ENCODE measurements around the gene SLC12A9. TPM values are rescaled to one million over a fixed set of nuclear protein-coding genes. Genes with fewer than 3 reads are reported as not detected.
A peak's percentile ranks its signal among the peaks of the same experiment; 100 is the strongest.

SLC12A9 gene, protein sequence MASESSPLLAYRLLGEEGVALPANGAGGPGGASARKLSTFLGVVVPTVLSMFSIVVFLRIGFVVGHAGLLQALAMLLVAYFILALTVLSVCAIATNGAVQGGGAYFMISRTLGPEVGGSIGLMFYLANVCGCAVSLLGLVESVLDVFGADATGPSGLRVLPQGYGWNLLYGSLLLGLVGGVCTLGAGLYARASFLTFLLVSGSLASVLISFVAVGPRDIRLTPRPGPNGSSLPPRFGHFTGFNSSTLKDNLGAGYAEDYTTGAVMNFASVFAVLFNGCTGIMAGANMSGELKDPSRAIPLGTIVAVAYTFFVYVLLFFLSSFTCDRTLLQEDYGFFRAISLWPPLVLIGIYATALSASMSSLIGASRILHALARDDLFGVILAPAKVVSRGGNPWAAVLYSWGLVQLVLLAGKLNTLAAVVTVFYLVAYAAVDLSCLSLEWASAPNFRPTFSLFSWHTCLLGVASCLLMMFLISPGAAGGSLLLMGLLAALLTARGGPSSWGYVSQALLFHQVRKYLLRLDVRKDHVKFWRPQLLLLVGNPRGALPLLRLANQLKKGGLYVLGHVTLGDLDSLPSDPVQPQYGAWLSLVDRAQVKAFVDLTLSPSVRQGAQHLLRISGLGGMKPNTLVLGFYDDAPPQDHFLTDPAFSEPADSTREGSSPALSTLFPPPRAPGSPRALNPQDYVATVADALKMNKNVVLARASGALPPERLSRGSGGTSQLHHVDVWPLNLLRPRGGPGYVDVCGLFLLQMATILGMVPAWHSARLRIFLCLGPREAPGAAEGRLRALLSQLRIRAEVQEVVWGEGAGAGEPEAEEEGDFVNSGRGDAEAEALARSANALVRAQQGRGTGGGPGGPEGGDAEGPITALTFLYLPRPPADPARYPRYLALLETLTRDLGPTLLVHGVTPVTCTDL
- 10 to 100 TPM; 27.9 to 34.0 (median 33.5) TPM for total RNA-seq
- long read RNA-seq, donor 1, full-length matches to known transcripts = 7 of 36 reads
- long read RNA-seq, donor 1, partial matches to known transcripts = 8 of 36 reads
- long read RNA-seq, donor 1, other reads (novel, unspliced or antisense) = 21 of 36 reads
- long read RNA-seq, donor 2 = 0 reads

DNA sequence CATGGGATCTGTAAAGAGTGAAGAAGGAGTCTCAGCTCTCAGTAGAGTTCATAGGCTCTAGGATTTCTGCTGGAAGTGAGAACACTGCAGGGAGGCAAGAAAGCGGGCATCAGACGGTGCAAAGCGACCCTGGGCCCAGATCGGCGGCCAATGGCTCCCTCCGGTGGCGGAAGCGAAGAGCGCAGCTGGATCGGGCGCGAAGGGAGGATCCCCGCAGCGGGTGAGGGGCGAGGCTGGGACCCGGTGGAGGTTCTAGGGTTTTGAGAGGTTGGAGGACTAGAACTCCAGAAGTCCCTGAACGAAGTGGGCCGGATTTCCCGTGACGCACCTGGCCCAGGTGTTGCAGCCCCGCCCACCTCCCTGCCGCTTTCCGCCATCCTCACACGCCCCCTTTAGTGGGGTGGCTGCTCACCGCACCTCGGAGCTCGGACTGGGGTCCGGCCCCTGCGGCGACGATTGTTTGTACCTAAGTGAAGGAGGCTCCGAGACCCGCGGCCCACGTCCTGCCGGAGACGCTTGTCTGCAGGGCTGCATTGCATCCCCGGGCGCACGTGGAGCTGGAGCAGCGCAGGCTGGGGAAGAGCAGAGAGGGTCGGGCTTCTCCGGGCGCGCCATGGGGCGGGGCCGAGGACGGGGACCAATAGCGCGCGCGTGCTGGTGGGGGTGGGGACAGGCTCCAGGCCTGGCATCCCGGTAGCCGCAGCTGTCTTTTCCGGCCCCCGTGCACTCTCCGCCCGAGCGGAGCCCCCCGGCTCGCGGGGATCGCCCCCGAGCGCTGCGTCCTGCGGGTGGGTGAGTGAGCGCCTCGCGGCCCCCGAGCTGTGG lies at the start of gene SLC12A9:
Gene SLC12A9, plus strand, starts transcription at position 666 of the 825 bp plus-strand sequence. CDS start 1,485 bp downstream, outside the sequence.
- TF ChIP-seq, protein P1, sequence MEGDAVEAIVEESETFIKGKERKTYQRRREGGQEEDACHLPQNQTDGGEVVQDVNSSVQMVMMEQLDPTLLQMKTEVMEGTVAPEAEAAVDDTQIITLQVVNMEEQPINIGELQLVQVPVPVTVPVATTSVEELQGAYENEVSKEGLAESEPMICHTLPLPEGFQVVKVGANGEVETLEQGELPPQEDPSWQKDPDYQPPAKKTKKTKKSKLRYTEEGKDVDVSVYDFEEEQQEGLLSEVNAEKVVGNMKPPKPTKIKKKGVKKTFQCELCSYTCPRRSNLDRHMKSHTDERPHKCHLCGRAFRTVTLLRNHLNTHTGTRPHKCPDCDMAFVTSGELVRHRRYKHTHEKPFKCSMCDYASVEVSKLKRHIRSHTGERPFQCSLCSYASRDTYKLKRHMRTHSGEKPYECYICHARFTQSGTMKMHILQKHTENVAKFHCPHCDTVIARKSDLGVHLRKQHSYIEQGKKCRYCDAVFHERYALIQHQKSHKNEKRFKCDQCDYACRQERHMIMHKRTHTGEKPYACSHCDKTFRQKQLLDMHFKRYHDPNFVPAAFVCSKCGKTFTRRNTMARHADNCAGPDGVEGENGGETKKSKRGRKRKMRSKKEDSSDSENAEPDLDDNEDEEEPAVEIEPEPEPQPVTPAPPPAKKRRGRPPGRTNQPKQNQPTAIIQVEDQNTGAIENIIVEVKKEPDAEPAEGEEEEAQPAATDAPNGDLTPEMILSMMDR (IDR thresholded peaks at IDR 0.05) = peak; percentile 88
- H3K36me3 ChIP-seq (ENCODE audit: low read depth) = no peaks in the 10 kb centered on the region
- ATAC-seq (peak; percentile 99), DNase-seq (peak; percentile 94 to 95 (median 95))
- peak within 1 kb of the TSS; percentile 34 for H3K4me3 ChIP-seq
- H3K9me3 ChIP-seq = no peaks in the 10 kb centered on the region
- H3K4me1 ChIP-seq (ENCODE audit: low read depth) = peaks cover 17% of the 10 kb centered on the region
- intact Hi-C loops (cut with DNase I, micrococcal nuclease) = loop anchor here (5.0 to 10.0 kb wide), 2 partner anchors 50 to 57 kb away; no protein-coding TSS in a partner anchor

DNA sequence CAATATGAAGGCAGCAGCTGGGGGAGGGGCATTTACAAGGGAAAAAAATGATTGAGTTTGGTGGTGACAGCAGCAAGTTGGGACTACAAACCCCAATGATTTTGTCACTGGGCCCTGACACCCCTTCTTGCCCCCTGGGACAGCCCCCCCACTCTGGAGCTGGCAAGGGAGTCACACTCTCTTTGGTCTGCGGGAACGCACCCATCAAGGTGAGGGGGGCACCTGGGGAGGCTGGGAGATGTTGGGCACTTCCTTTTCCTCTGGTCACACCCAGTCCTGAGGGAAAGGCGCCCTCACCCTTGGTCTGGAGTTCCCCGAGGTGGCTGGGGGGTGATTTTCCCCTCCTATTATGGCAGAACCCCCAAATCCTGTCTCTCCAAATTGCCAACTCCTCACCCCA lies 49.6 kb upstream of the SLC12A9 start:
- intact Hi-C loops (cut with DNase I, micrococcal nuclease) = loop anchor here in 1 of 2 donors (5.0 kb wide), 1 partner anchor 49 kb away; the partner anchor contains the start of gene SLC12A9
- H3K9me3 ChIP-seq = no peaks in the 10 kb centered on the region
- no peaks in the 10 kb centered on the region for H3K36me3 ChIP-seq (ENCODE audit: low read depth)
- peak; percentile 49 for ATAC-seq
- DNase-seq = peak; percentile 37 to 72 (median 53)
- TF ChIP-seq, protein P1 (IDR thresholded peaks at IDR 0.05) = no peak
- H3K4me1 ChIP-seq (ENCODE audit: low read depth) = peaks cover 39% of the 10 kb centered on the region
- no peak overlapping the region for H3K4me3 ChIP-seq

DNA sequence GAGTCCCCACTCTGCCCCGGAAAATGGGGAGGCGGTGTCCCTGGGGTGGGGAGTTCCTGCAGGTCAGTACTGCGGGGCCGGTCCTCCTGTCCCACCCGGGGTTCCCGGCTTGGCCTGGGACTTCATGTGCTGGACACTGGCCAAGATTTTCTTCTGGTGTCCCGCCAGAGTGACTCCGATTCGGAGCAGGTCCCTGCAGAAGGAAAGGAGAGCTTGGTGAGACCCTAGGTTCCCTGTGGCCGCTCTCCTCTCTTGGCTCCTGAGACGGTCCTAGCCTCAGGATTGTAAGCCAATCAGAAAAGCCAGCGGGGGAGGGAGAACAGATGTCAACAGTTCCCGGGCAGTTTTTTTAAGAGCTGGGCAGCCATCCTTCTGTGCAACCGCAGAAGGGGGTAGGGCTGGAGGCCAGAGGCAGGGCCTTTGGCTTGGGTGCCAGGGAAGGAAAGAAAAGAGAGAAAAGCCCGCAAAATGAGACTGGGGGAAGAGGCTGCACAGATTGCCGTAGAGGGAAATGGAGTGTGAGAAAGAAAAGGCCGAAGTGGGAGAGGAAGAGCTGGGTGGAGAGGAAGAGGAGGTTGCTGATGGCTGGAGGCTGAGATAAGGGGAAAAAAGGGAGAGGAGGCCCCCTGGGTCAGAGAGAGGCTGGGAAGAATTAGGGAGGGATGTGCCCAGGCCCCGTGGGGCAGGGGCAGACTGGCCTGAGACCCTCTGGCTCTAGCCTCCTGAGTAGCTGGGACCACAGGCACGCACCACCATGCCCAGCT lies 48.9 kb upstream of the SLC12A9 start:
- ATAC-seq (peak; percentile 76), DNase-seq (peak in 2 of 3 donors; percentile 64 to 86)
- H3K4me3 ChIP-seq = no peak overlapping the region
- no peaks in the 10 kb centered on the region for H3K36me3 ChIP-seq (ENCODE audit: low read depth)
- H3K9me3 ChIP-seq = no peaks in the 10 kb centered on the region
- TF ChIP-seq, protein P1 (IDR thresholded peaks at IDR 0.05) = no peak
- intact Hi-C loops (cut with DNase I, micrococcal nuclease) = loop anchor here in 1 of 2 donors (5.0 kb wide), 1 partner anchor 49 kb away; the partner anchor contains the start of gene SLC12A9
- H3K4me1 ChIP-seq (ENCODE audit: low read depth) = peaks cover 39% of the 10 kb centered on the region

DNA sequence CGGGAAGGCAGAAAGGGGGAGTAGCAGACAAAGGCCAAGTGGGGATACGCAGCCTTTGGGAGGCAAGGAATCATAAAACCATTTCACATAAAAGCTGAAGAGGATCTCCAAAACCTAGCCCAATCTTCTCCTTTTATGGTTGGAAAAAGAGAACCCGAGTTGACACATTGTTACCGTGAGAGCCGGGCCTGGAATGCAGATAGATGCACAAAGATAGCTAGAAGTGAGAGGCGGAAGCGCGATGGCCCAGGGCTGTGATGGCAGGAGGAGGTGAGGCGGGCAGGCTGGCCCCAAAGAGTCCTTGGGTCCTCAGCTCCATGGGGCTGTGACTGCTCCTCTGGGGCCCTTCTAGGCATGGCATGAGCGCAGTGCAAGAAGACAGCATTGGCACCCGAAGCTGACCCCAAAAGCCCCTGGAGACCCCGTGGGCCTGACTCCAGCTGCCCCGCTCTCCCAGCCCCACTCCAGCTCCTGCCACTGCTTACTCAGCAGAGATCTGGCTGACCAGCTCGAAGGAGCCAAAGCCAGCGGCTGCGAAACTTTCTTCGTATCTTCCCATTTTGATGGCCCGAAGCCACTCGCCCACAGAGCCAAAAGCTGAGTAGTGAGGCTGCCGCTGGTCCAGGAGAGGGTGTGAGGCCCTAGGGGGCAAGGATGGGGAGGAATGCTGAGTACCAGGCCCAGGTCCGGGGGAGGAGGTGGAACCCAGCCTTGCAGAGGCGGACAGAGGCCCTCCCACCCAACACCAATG lies 47.7 kb upstream of the SLC12A9 start:
- Histone ChIP-seq H3K36me3 (ENCODE audit: low read depth) (no peaks in the 10 kb centered on the region), H3K4me1 (ENCODE audit: low read depth) (peaks cover 34% of the 10 kb centered on the region), H3K4me3 (no peak overlapping the region), H3K9me3 (no peaks in the 10 kb centered on the region)
- no peak for DNase-seq
- ATAC-seq = no peak
- intact Hi-C loops (cut with DNase I, micrococcal nuclease) = loop anchor here in 1 of 2 donors (5.0 kb wide), 1 partner anchor 47 kb away; the partner anchor contains the start of gene SLC12A9
- TF ChIP-seq, protein P1 (IDR thresholded peaks at IDR 0.05) = no peak
